Nephron progenitor cell (in vitro differentiated cells): ENCODE results near the gene C2orf92.

ENCODE experiments used
- DNase-seq: peaks from one replicate; pipeline ENCODE4 v3.0.0; 2021
- H3K27ac Mint-ChIP-seq: 2 replicates; pipeline ENCODE4 v1.8.0; 2021; ENCODE audit warnings: mild to moderate bottlenecking, moderate library complexity, mixed read lengths
- H3K27me3 Mint-ChIP-seq: 2 replicates; pipeline ENCODE4 v1.8.0; 2021; ENCODE audit warnings: mild to moderate bottlenecking, low read depth, mixed read lengths; ENCODE audit not compliant: poor library complexity
- H3K36me3 Mint-ChIP-seq: 2 replicates; pipeline ENCODE4 v1.8.0; 2021; ENCODE audit warnings: low read depth, mixed read lengths
- H3K4me1 Mint-ChIP-seq: 2 replicates; pipeline ENCODE4 v1.8.0; 2021; ENCODE audit warnings: mixed read lengths
- H3K4me3 Mint-ChIP-seq: 2 replicates; pipeline ENCODE4 v1.8.0; 2021; ENCODE audit warnings: mild to moderate bottlenecking, moderate library complexity, mixed read lengths
- H3K9me3 Mint-ChIP-seq: 2 replicates; pipeline ENCODE4 v1.8.0; 2021; ENCODE audit warnings: mild to moderate bottlenecking, moderate library complexity, mixed read lengths
- TF ChIP-seq, protein P1 (sequence below): fragments of 200-600 bp; sonication (generic); IDR thresholded peaks from 2 replicates; pipeline ENCODE4 v1.5.0; 2021; ENCODE audit warnings: antibody characterized with exemption

The C2orf92 gene

DNA sequence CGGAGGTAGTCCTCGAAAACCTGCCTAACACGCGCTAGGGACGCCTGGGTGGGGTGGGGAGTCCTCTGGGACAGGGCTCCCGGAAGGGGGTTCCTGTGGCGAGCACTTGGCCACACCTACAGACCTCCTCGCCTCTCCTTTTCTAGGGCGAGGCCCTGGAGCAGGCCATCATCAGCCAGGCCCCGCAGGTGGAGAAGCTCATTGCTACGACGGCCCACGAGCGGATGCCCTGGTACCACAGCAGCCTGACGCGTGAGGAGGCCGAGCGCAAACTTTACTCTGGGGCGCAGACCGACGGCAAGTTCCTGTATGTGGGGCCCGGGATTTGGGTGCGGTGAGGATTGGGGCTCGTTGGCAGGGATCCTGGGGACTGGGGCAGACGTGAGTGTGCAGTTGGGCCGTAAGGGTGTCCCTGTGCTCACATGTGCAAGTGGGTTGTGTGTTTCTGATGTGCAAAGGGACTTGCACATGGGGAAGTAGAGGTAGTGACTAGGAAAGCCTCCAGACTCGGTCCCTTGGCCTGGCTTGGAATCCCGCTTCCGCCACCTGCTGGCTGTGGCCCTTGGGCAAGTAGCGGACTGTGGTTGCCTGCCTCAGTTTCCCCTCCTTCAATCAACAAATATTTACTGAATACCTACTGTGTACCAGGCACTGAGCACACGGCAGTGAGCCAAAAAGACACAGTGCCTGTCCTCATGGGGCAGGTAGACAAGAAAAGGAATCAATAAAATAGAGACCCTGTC, 55.6 kb downstream of the C2orf92 start:
- Mint-ChIP-seq H3K36me3 (peaks cover 9% of the 10 kb centered on the region), H3K4me1 (peaks cover 33% of the 10 kb centered on the region), H3K4me3 (peak overlapping the region; percentile 3), H3K27ac (peak overlapping the region; percentile 36), H3K9me3 (peaks cover 8% of the 10 kb centered on the region), H3K27me3 (peaks cover 4% of the 10 kb centered on the region)
- TF ChIP-seq, protein P1, sequence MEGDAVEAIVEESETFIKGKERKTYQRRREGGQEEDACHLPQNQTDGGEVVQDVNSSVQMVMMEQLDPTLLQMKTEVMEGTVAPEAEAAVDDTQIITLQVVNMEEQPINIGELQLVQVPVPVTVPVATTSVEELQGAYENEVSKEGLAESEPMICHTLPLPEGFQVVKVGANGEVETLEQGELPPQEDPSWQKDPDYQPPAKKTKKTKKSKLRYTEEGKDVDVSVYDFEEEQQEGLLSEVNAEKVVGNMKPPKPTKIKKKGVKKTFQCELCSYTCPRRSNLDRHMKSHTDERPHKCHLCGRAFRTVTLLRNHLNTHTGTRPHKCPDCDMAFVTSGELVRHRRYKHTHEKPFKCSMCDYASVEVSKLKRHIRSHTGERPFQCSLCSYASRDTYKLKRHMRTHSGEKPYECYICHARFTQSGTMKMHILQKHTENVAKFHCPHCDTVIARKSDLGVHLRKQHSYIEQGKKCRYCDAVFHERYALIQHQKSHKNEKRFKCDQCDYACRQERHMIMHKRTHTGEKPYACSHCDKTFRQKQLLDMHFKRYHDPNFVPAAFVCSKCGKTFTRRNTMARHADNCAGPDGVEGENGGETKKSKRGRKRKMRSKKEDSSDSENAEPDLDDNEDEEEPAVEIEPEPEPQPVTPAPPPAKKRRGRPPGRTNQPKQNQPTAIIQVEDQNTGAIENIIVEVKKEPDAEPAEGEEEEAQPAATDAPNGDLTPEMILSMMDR: no peak
- DNase-seq: no peak

DNA sequence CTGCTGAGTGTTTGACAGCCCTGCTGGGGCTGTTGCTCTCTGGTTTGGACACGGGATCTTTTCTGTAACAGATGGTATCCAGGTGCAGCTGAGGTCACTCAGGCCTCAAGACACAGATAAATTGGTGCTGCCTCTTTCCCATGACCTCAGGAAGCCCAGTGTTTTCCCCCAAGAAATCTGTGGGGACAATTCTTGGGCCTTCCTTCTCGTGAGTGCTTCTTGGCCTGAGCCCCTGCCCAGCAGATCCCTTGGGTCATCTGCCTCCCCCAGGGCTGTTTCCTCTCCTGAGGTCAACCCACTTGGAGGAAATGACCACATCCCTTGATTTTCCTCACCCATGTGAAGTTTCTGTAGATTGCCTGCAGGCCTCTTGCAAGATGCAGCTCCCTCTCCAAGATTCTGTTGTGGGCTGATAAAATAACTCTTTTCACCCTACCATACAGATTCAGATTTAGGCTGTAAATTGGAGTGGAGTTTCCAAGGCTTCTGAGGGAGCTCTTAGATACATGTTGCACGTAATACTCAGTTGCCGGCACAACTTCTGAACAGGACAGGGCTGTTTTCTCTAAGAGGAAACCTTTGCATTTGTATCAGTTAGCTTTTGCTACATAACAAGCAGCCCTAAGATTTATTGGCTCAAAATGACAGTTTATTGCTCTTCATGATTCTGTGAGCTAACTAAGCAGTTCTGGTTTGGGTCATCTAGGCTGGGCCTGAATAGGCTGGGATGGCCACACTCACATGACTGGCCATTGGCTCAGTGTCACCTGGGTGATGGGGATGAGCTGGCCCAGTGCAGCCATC, 57.0 kb downstream of the C2orf92 start:
- H3K4me3 Mint-ChIP-seq: no peak overlapping the region
- peaks cover 14% of the 10 kb centered on the region for H3K9me3 Mint-ChIP-seq
- peaks cover 12% of the 10 kb centered on the region for H3K36me3 Mint-ChIP-seq
- H3K27ac Mint-ChIP-seq: peak overlapping the region; percentile 36
- H3K27me3 Mint-ChIP-seq: no peaks in the 10 kb centered on the region
- TF ChIP-seq, protein P1: no peak
- peaks cover 28% of the 10 kb centered on the region for H3K4me1 Mint-ChIP-seq
- no peak for DNase-seq

DNA sequence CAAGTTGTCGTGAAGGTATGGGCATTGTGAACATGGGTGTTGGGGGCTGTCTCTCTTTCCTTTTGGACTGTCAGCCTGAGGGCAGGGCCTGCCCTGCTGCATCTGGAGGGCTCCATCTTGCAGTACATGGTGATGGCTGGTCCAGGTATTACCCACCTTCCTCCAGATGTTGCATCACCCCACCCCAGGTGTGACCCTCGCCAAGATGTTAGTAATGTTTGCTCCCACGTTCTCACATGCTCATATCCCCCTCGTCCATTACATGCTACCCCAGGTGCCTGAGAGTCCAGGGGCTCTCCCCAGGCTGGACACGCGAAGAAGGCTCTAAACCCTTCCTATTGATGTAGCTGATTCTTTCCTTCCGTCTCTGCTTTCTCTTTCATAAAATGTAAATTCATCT, 57.8 kb downstream of the C2orf92 start:
- Mint-ChIP-seq H3K27me3 (no peaks in the 10 kb centered on the region), H3K9me3 (peaks cover 14% of the 10 kb centered on the region), H3K4me3 (no peak overlapping the region), H3K27ac (peak overlapping the region; percentile 44), H3K4me1 (peaks cover 34% of the 10 kb centered on the region), H3K36me3 (peaks cover 13% of the 10 kb centered on the region)
- no peak for DNase-seq
- TF ChIP-seq, protein P1: no peak

DNA sequence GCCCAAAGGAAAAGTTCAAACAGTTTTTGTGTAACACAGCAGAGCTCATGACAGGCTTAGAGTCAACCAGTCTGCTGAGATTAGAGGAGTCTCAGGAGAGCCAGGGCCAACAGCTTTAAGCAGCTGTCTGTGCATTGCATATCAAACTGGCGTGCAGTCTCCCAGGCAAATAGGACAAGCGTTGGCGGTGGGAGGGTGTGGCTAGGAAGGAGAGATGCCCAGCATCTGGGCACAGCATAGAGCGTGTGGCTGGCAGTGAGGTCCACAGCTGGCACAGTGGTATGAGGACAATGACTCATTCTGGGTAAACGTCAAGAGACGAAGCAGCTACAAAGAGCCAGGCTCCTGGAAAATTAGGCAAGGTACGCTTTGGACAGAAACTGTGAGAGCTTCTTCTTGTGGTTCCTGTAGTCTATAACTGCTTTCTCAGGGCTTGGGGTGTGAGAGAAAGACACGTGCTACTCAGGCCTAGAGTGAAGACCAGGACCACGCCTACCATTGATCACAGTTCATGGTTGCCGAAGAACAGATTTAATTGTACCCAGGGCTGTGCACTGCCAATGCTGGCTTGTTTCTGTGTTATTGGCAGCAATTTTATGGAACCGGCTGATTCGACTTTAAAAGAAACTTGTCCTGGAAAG, 58.7 kb downstream of the C2orf92 start:
- H3K36me3 Mint-ChIP-seq: peaks cover 13% of the 10 kb centered on the region
- peaks cover 34% of the 10 kb centered on the region for H3K4me1 Mint-ChIP-seq
- no peaks in the 10 kb centered on the region for H3K27me3 Mint-ChIP-seq
- peaks cover 14% of the 10 kb centered on the region for H3K9me3 Mint-ChIP-seq
- no peak overlapping the region for H3K4me3 Mint-ChIP-seq
- H3K27ac Mint-ChIP-seq: peak overlapping the region; percentile 73
- TF ChIP-seq, protein P1: no peak
- DNase-seq: no peak

DNA sequence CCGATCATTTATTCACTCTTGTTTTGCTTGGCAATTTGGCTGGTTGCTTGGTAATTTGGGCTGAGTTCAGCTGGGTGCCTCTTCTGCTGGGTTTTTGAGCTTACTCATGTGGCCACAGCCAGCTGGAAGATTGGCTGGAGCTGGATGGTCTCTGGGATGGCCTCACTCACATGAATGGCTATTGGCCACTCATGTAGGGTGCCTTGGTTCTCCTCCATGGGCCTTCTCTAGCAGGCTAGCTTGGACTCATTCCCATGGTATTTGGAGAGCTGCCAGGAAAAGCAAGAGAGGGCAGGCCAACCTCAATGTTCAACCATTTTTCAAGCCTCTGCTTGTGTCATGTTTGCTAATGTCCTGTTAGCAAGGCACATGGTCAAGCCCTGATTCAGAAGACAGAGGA, 60.7 kb downstream of the C2orf92 start:
- Mint-ChIP-seq H3K4me1 (peaks cover 34% of the 10 kb centered on the region), H3K36me3 (peaks cover 13% of the 10 kb centered on the region)
- TF ChIP-seq, protein P1: no peak

More for the DNA sequence above, 60.7 kb downstream of the C2orf92 start:
- no peaks in the 10 kb centered on the region for H3K27me3 Mint-ChIP-seq
- peaks cover 14% of the 10 kb centered on the region for H3K9me3 Mint-ChIP-seq
- DNase-seq: no peak
- H3K4me3 Mint-ChIP-seq: no peak overlapping the region
- H3K27ac Mint-ChIP-seq: no peak overlapping the region
